A549 treated with CpdA at 1 μM for 4 hours (cell line): ENCODE measurements around the gene PSMD4. TPM values are rescaled to one million over a fixed set of nuclear protein-coding genes. Genes with fewer than 3 reads are reported as not detected.

Source experiments
- total RNA-seq: library from RNA; stranded (reverse); fragments of 200-300 nt; extraction: Qiagen RNA extraction; gene quantifications from 5 replicates; pipeline ENCODE4 v1.2.3, GENCODE V29; 2022; ENCODE audit warnings: low read depth

The PSMD4 gene
- 165 to 226 TPM (median 194 TPM) in 5 replicates for total RNA-seq

DNA sequence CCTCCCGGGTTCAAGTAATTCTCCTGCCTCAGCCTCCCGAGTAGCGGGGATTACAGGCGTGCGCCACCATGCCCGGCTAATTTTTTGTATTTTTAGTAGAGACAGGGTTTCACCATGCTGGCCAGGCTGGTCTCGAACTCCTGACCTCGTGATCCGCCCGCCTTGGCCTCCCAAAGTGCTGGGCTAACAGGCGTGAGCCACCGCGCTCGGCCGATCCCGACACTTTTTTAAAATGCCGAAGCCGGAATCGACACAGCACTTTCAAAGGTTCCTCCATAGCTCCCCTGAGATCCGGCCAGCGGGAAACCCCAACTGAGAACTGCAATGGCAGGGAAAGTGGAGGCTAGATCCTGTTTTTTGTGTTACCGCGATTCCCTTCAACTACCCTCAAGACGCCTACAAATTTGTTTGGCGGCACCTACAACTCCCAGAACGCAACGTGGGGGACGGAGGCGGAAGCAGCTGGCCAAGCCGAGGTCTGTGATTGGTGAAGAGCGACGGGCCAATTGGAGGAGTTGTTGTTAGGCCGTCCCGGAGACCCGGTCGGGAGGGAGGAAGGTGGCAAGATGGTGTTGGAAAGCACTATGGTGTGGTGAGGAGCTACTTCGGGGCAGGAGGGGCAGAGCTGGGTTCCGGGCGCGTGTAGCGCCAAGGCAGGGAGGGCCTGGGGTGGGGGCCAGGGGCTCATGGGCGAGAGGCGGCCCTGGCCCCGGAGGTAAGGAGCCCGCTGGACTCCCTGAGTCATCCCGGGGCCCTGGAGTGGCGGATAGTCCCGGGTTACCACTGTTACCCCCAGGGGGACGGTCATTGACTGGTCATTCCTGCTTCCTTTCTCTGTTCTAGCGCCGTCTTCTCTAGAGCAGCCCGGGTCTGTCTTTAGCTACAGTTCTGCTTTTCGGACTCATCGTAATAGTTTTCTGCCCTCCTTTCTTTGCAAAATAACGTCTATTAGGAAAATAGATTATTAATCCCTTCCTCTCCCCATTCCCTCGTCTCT, at the start of gene PSMD4:
Gene PSMD4 (plus strand): TSS at position 518 of the 997 bp plus-strand sequence. CDS start 49 bp downstream, at position 567.

DNA sequence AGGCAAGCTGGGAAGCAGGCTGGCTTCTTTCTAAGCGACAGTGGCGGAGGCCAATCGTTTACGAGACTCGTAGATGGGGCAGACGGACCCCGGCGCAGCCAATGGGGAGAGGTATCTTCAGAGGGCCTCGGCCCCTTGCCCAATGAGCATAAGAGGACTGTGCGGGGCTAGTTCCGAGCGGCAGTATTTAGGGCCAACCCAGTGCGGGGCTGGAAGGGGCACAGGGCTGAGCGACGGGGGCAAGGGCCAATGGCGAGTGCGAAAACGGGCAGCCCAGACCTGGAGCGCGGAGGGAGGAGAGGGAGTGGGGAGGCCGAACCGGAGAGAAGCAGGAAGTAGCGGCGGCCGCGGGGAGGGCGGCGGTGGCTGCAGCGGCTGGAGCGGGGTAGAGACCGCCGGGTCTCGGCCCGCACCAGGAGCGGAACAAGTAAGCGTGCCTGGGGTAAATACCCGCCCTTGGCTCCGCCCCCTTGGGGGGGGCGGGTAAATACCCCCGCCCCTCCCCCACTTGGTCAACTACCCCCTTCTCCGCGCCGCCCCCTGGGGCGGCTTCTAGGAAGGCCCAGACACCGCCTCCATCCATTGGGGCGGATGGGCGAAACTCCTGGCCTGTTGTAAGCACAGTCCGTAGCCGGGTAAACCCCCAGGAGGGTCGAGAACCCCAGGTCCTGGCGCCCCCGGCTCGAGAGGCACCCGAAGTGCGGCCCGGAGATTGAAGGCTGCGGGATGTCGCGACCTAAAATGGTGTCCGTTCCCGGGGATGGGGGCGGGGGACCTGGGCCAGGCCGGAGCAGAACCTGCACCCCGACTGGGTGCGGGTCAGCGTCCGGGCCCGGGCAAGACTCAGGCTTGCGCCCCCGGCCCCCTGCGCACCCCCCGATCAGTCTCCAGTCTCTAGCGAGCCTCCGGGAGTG, 27.7 kb downstream of the PSMD4 start, which contains the start of gene ZNF687:
Gene ZNF687 (plus strand): TSS at position 331 of the 914 bp plus-strand sequence. CDS start 3,993 bp downstream, outside the sequence.

Other genes with a start within 250 kb of the PSMD4 start
- 2.4 to 3.7 TPM (median 3.0 TPM) in 5 replicates for gene MINDY1, start 247.8 kb upstream of the PSMD4 start, total RNA-seq
- 12.4 to 16.7 TPM (median 14.9 TPM) in 5 replicates for gene PRUNE1, start 246.3 kb upstream of the PSMD4 start, total RNA-seq
- 0.09 to 0.12 TPM (median 0.11 TPM) in 4 of 5 replicates, not detected in the other for gene BNIPL, start 218.1 kb upstream of the PSMD4 start, total RNA-seq
- 5.5 to 9.1 TPM (median 7.4 TPM) in 5 replicates for gene C1orf56, start 207.0 kb upstream of the PSMD4 start, total RNA-seq
- gene CDC42SE1, start 195.1 kb upstream of the PSMD4 start, total RNA-seq = 68.9 to 77.7 TPM (median 75.0 TPM) in 5 replicates
- 15.1 to 18.7 TPM (median 17.2 TPM) in 5 replicates for gene MLLT11, start 194.3 kb upstream of the PSMD4 start, total RNA-seq
- gene GABPB2, start 184.0 kb upstream of the PSMD4 start, total RNA-seq = 2.1 to 3.9 TPM (median 3.8 TPM) in 5 replicates
- gene SEMA6C, start 108.1 kb upstream of the PSMD4 start, total RNA-seq = 1.0 to 3.0 TPM (median 1.9 TPM) in 5 replicates
- not detected in 5 replicates for gene TNFAIP8L2, start 98.1 kb upstream of the PSMD4 start, total RNA-seq
- gene LYSMD1, start 88.8 kb upstream of the PSMD4 start, total RNA-seq = 5.5 to 9.9 TPM (median 5.7 TPM) in 5 replicates
- gene SCNM1, start 88.6 kb upstream of the PSMD4 start, total RNA-seq = 43.2 to 48.0 TPM (median 45.2 TPM) in 5 replicates
- 0.25 to 0.35 TPM in 2 of 5 replicates, not detected in the others for gene TMOD4, start 78.8 kb upstream of the PSMD4 start, total RNA-seq
- 44.8 to 61.9 TPM (median 47.4 TPM) in 5 replicates for gene VPS72, start 64.5 kb upstream of the PSMD4 start, total RNA-seq
- 41.8 to 52.4 TPM (median 45.2 TPM) in 5 replicates for gene PIP5K1A, start 56.2 kb upstream of the PSMD4 start, total RNA-seq
- 13.1 to 15.6 TPM (median 14.6 TPM) in 5 replicates for gene ZNF687, start 27.6 kb downstream of the PSMD4 start, total RNA-seq
- gene PI4KB, start 72.7 kb downstream of the PSMD4 start, total RNA-seq = 23.9 to 30.9 TPM (median 29.1 TPM) in 5 replicates
- 27.3 to 30.3 TPM (median 28.2 TPM) in 5 replicates for gene RFX5, start 92.5 kb downstream of the PSMD4 start, total RNA-seq
- gene SELENBP1, start 118.0 kb downstream of the PSMD4 start, total RNA-seq = 5.0 to 7.4 TPM (median 5.6 TPM) in 5 replicates
- gene PSMB4, start 144.8 kb downstream of the PSMD4 start, total RNA-seq = 338 to 445 TPM (median 430 TPM) in 5 replicates
- 20.2 to 22.0 TPM (median 21.4 TPM) in 5 replicates for gene POGZ, start 204.8 kb downstream of the PSMD4 start, total RNA-seq